HCT116 (cell line): ENCODE measurements around the gene KLK11. TPM values are rescaled to one million over a fixed set of nuclear protein-coding genes. Genes with fewer than 3 reads are reported as not detected.
A peak's percentile ranks its signal among the peaks of the same experiment; 100 is the strongest.

Source experiments
- ATAC-seq: fragments of 200-7000 bp; cut with Tn5 transposase; 2 replicates; pipeline ENCODE4 v1.9.1; 2020; ENCODE audit warnings: mild to moderate bottlenecking, moderate library complexity
- BruUV-seq: library from RNA; stranded (reverse); fragments of 400-500 nt; replicated peaks from 2 replicates; lab custom pipeline; 2021; lab: Mats Ljungman, UMichigan
- CTCF ChIA-PET: fragments of 300-600 bp; sonication (Branson Sonifier 250); formaldehyde crosslinking; loops from one replicate; lab custom pipeline; 2021; ENCODE audit warnings: antibody characterized with exemption; lab: Charles Lee
- POLR2A ChIA-PET: fragments of 300-600, 350-600 bp; sonication (Branson Sonifier 250); formaldehyde crosslinking; loops from one replicate; lab custom pipeline; 2021; ENCODE audit warnings: antibody characterized with exemption; lab: Charles Lee
- RAD21 ChIA-PET, 2 experiments: fragments of 300-600 bp; sonication (Branson Sonifier 250); formaldehyde crosslinking; loops; one replicate each; lab custom pipeline; 2023; ENCODE audit warnings: low total read pairs in 2 of 2; ENCODE audit not compliant: uncharacterized antibody in 2 of 2, unreplicated experiment in 2 of 2, low non-redundant PET in 1 of 2; lab: Charles Lee
- DNase-seq: peaks from one replicate; pipeline ENCODE4 v3.0.0-alpha.2; 2010; ENCODE audit warnings: low read depth, low spot score
- H2AFZ ChIP-seq: fragments of 200-600 bp; shearing (Covaris generic), sonication (generic); 2 replicates; pipeline ENCODE4 v1.6.1; 2017; ENCODE audit warnings: low read depth, mixed run types, mixed read lengths, antibody characterized with exemption, low read length; ENCODE audit not compliant: poor library complexity, severe bottlenecking
- H3K27ac ChIP-seq: 2 replicates; pipeline ENCODE4 v1.5.1; 2012; ENCODE audit warnings: low read depth, low read length
- H3K27me3 ChIP-seq: fragments of 200-600 bp; sonication (generic); 2 replicates; pipeline ENCODE4 v1.6.1; 2016; ENCODE audit warnings: mixed run types, low read length, mixed read lengths; ENCODE audit not compliant: insufficient read depth
- H3K36me3 ChIP-seq, 2 experiments: fragments of 200-500 bp in 1 of 2; fragments of 200-600 bp in 1 of 2; sonication (Bioruptor generic) in 1 of 2; sonication (generic) in 1 of 2; 2 replicates each; pipeline versions ENCODE4 v1.5.1 to v1.6.1; 2014 to 2016; ENCODE audit warnings: low read length in 2 of 2, inconsistent platforms in 1 of 2, mixed read lengths in 1 of 2, mixed run types in 1 of 2; ENCODE audit not compliant: insufficient read depth in 2 of 2, control insufficient read depth in 1 of 2
- H3K4me1 ChIP-seq, 2 experiments: fragments of 200-600 bp in 1 of 2; sonication (generic) in 1 of 2; 2 replicates each; pipeline versions ENCODE4 v1.5.1 to v1.6.1; 2012 to 2017; ENCODE audit warnings: low read length in 2 of 2, inconsistent platforms in 1 of 2, mild to moderate bottlenecking in 1 of 2, mixed read lengths in 1 of 2, mixed run types in 1 of 2, moderate library complexity in 1 of 2; ENCODE audit not compliant: insufficient read depth in 2 of 2, control insufficient read depth in 1 of 2
- H3K4me2 ChIP-seq: fragments of 200-600 bp; sonication (generic); 2 replicates; pipeline ENCODE4 v1.6.1; 2017; ENCODE audit warnings: mixed run types, low read length, mixed read lengths
- H3K4me3 ChIP-seq, 2 experiments: fragments of 200-600 bp in 1 of 2; sonication (generic) in 1 of 2; replicated peaks in 1 of 2; 2 replicates each; pipeline ENCODE4 v1.5.1; 2011 to 2016; ENCODE audit warnings: low read length in 2 of 2, control low read depth in 1 of 2, low read depth in 1 of 2, mild to moderate bottlenecking in 1 of 2, mixed read lengths in 1 of 2, mixed run types in 1 of 2
- H3K79me2 ChIP-seq: fragments of 200-600 bp; sonication (generic); 2 replicates; pipeline ENCODE4 v1.6.1; 2017; ENCODE audit warnings: mild to moderate bottlenecking, mixed run types, low read length, moderate library complexity, mixed read lengths; ENCODE audit not compliant: insufficient read depth
- H3K9ac ChIP-seq: fragments of 200-600 bp; sonication (generic); 2 replicates; pipeline ENCODE4 v1.6.1; 2016; ENCODE audit warnings: low read length, mixed read lengths
- H3K9me2 ChIP-seq: fragments of 200-600 bp; sonication (generic), shearing (Covaris generic); 2 replicates; pipeline ENCODE4 v1.6.1; 2017; ENCODE audit warnings: mixed run types, mild to moderate bottlenecking, moderate library complexity; ENCODE audit not compliant: insufficient read depth
- H3K9me3 ChIP-seq, 2 experiments: fragments of 200-500 bp in 1 of 2; fragments of 200-600 bp in 1 of 2; sonication (Bioruptor generic) in 1 of 2; sonication (generic) in 1 of 2; 2 replicates each; pipeline ENCODE4 v1.6.1; 2014 to 2017; ENCODE audit warnings: low read length in 2 of 2, mixed read lengths in 2 of 2, inconsistent platforms in 1 of 2, low read depth in 1 of 2, mild to moderate bottlenecking in 1 of 2, mixed run types in 1 of 2, moderate library complexity in 1 of 2; ENCODE audit not compliant: control insufficient read depth in 1 of 2, insufficient read depth in 1 of 2
- H4K20me1 ChIP-seq: fragments of 200-600 bp; sonication (generic), shearing (Covaris generic); 2 replicates; pipeline ENCODE4 v1.6.1; 2017; ENCODE audit warnings: mixed run types, mild to moderate bottlenecking, moderate library complexity; ENCODE audit not compliant: insufficient read depth
- EGR1 ChIP-seq: IDR thresholded peaks from 2 replicates; pipeline ENCODE4 v1.6.1; 2012; ENCODE audit warnings: low read depth
- ELF1 ChIP-seq: IDR thresholded peaks from 2 replicates; pipeline ENCODE4 v1.6.1; 2012; ENCODE audit warnings: low read depth, borderline replicate concordance
- EZH2 ChIP-seq: fragments of 200-600 bp; sonication (generic); IDR thresholded peaks from 2 replicates; pipeline ENCODE4 v1.6.1; 2017; ENCODE audit warnings: antibody characterized with exemption, mixed run types
- MAX ChIP-seq: IDR thresholded peaks from 2 replicates; pipeline ENCODE4 v1.6.1; 2012
- POLR2AphosphoS5 ChIP-seq: IDR thresholded peaks from 2 replicates; pipeline ENCODE4 v1.6.1; 2011; ENCODE audit warnings: mild to moderate bottlenecking, low read depth, low read length, moderate library complexity
- SP1 ChIP-seq: IDR thresholded peaks from 2 replicates; pipeline ENCODE4 v1.6.1; 2012; ENCODE audit warnings: low read depth
- TCF7L2 ChIP-seq: IDR thresholded peaks from 2 replicates; pipeline ENCODE4 v1.7.0; 2011; ENCODE audit warnings: borderline replicate concordance, inconsistent platforms; ENCODE audit not compliant: insufficient read depth, insufficient read length; ENCODE audit errors: extremely low read depth
- ZBTB33 ChIP-seq: IDR thresholded peaks from 2 replicates; pipeline ENCODE4 v1.6.1; 2011; ENCODE audit warnings: mild to moderate bottlenecking, low read length, moderate library complexity; ENCODE audit not compliant: insufficient replicate concordance; ENCODE audit errors: extremely low read depth
- ZNF274 ChIP-seq: fragments of 200-500 bp; sonication (Bioruptor generic); IDR thresholded peaks from 2 replicates; pipeline ENCODE4 v1.6.1; 2014; ENCODE audit warnings: mild to moderate bottlenecking, low read depth, low read length, inconsistent platforms
- intact Hi-C: fragments of 100-400 bp; cut with micrococcal nuclease; formaldehyde crosslinking; loops from 2 replicates; pipeline ENCODE4 v1.10.0; 2022
- total RNA-seq: library from RNA; stranded (reverse); gene quantifications from one replicate; pipeline ENCODE4 v1.2.1, GENCODE V29; 2021; ENCODE audit not compliant: unreplicated experiment

The KLK11 gene
- total RNA-seq, 1 experiment from 2014 or later: not detected

GRCh38 chr19:51002542-51003311 is 23.7 kb downstream of the KLK11 start:
- Histone ChIP-seq H3K27ac (peak overlapping the region; percentile 77), H3K4me3 (peak overlapping the region; percentile 78 to 88), H3K9ac (peak overlapping the region; percentile 91), H3K79me2 (peaks cover 11% of the 10 kb centered on the region; the same call in 1 of the 2 replicates), H2AFZ (no peak overlapping the region)
- ChIA-PET RAD21 (interaction anchor here in 1 of 2 experiments (1.1 to 2.1 kb wide), 2 partner anchors 14 to 67 kb away, joined by 4 to 14 read pairs; no protein-coding TSS in a partner anchor), CTCF (interaction anchor here (0.7 to 3.4 kb wide), 9 partner anchors 15 to 333 kb away, joined by 3 to 71 read pairs (median 4); partner anchors contain the start of gene KLK10)
- ATAC-seq (peak; percentile 86), DNase-seq (peak; percentile 99)
- intact Hi-C loops: loop anchor here (5.0 kb wide), 1 partner anchor 35 kb away; the partner anchor contains the start of gene KLK6
- TF ChIP-seq ZNF274 (no peak), EGR1 (peak; percentile 72), TCF7L2 (no peak), MAX (peak; percentile 65; the same call in 1 of the 2 replicates), ELF1 (no peak), SP1 (peak; percentile 61), ZBTB33 (peak; percentile 54), POLR2AphosphoS5 (peak; percentile 81), EZH2 (no peak)
- TF ChIP-seq, all 23 proteins: peak for 5
- POLR2A ChIA-PET: interaction anchor here (0.7 to 2.6 kb wide), 7 partner anchors 9 to 63 kb away, joined by 3 to 49 read pairs (median 4); partner anchors contain the start of genes KLK10, KLK6 and KLK7
- BruUV-seq: no TSS peak
- Histone ChIP-seq H3K4me1 (peaks cover 16 to 36% of the 10 kb centered on the region in 2 experiments), H4K20me1 (no peaks in the 10 kb centered on the region), H3K4me2 (peak overlapping the region; percentile 100), H3K9me2 (no peaks in the 10 kb centered on the region), H3K36me3 (peaks cover 0 to 6% of the 10 kb centered on the region in 2 experiments; a peak in 1 of 4 replicates), H3K27me3 (no peaks in the 10 kb centered on the region), H3K9me3 (no peaks in the 10 kb centered on the region)
